ENCODE data around the gene KLHL3.

The KLHL3 gene

GRCh38 chr5:137630216-137630971 lies 105.5 kb downstream of the KLHL3 start:
- no peak for DNase-seq

- DNase-seq: peak; percentile 27
These were observed 106.2 kb downstream of the KLHL3 start for GRCh38 chr5:137629646-137630045.

GRCh38 chr5:137627706-137628105 lies 108.2 kb downstream of the KLHL3 start:
- DNase-seq: no peak

GRCh38 chr5:137627293-137627692 lies 108.6 kb downstream of the KLHL3 start:
- DNase-seq: no peak

- no peak for DNase-seq
These were observed 111.0 kb downstream of the KLHL3 start for GRCh38 chr5:137624786-137625349.

- DNase-seq: no peak
These were observed 113.0 kb downstream of the KLHL3 start for GRCh38 chr5:137622850-137623249.

GRCh38 chr5:137621861-137622823 lies 113.7 kb downstream of the KLHL3 start:
- no peak for DNase-seq

GRCh38 chr5:137621306-137621705 lies 114.6 kb downstream of the KLHL3 start:
- DNase-seq: no peak

- DNase-seq: no peak
These were observed 116.6 kb downstream of the KLHL3 start for GRCh38 chr5:137619191-137619870.

GRCh38 chr5:137618476-137618875 lies 117.4 kb downstream of the KLHL3 start:
- DNase-seq: no peak

- no peak for DNase-seq
These were observed 118.2 kb downstream of the KLHL3 start for GRCh38 chr5:137617528-137618205.

- DNase-seq: no peak
These were observed 119.8 kb downstream of the KLHL3 start for GRCh38 chr5:137616046-137616445.

GRCh38 chr5:137615171-137615775 lies 120.6 kb downstream of the KLHL3 start:
- DNase-seq: no peak

GRCh38 chr5:137613554-137614265 lies 122.2 kb downstream of the KLHL3 start:
- no peak for DNase-seq

GRCh38 chr5:137612576-137612975 lies 123.3 kb downstream of the KLHL3 start:
- no peak for DNase-seq

- DNase-seq: no peak
These were observed 124.0 kb downstream of the KLHL3 start for GRCh38 chr5:137611794-137612435.

GRCh38 chr5:137611011-137611580 lies 124.8 kb downstream of the KLHL3 start:
- no peak for DNase-seq

- no peak for DNase-seq
These were observed 125.3 kb downstream of the KLHL3 start for GRCh38 chr5:137610598-137610997.

GRCh38 chr5:137609127-137609526 lies 126.8 kb downstream of the KLHL3 start:
- no peak for DNase-seq

GRCh38 chr5:137607771-137608170 lies 128.1 kb downstream of the KLHL3 start:
- DNase-seq: no peak
